Thoracic aorta (tissue), 2 donors: ENCODE data around the gene NFE2L1. TPM values are rescaled to one million over a fixed set of nuclear protein-coding genes. Genes with fewer than 3 reads are reported as not detected.

Experiments
- ATAC-seq: fragments of 150-250 bp; one replicate; pipeline ENCODE4 v1.8.0; 2017; ENCODE audit warnings: low read depth; ENCODE audit not compliant: insufficient number of reproducible peaks, low FRiP score
- DNase-seq: peaks from one replicate; pipeline ENCODE4 v3.0.0-alpha.2; 2020; ENCODE audit warnings: low spot score
- H3K27ac ChIP-seq, 2 donors: fragments of 200-600 bp; sonication (generic); 1 replicate in 1 of 2; 2 replicates in 1 of 2; pipeline ENCODE4 v1.5.1; 2016; ENCODE audit warnings: mild to moderate bottlenecking in 2 of 2, moderate library complexity in 2 of 2
- H3K27me3 ChIP-seq: fragments of 200-600 bp; sonication (generic); replicated peaks from 2 replicates; pipeline ENCODE4 v1.6.0; 2016; ENCODE audit warnings: mild to moderate bottlenecking; ENCODE audit not compliant: insufficient read depth
- H3K36me3 ChIP-seq: fragments of 200-600 bp; sonication (generic); one replicate; pipeline ENCODE4 v1.5.1; 2016
- H3K4me1 ChIP-seq, 2 donors: fragments of 200-600 bp; sonication (generic); 1 replicate in 1 of 2; 2 replicates in 1 of 2; pipeline versions ENCODE4 v1.5.1 to v1.6.0; 2016; ENCODE audit warnings: low read depth in 2 of 2, mild to moderate bottlenecking in 1 of 2; ENCODE audit not compliant: control insufficient read depth in 1 of 2
- H3K4me3 ChIP-seq: fragments of 200-600 bp; sonication (generic); 2 replicates; pipeline ENCODE4 v1.5.1; 2016; ENCODE audit warnings: mild to moderate bottlenecking
- H3K9me3 ChIP-seq: fragments of 200-600 bp; sonication (generic); 2 replicates; pipeline ENCODE4 v1.5.1; 2016
- total RNA-seq, 2 donors: library from RNA; depleted of rRNA; stranded (reverse); fragments of >200 nt; gene quantifications; one replicate each; pipeline versions ENCODE4 v1.1.0 to v1.2.3, GENCODE V29; 2016
- TF ChIP-seq, protein P1 (sequence below): fragments of 200-600 bp; sonication (generic); IDR thresholded peaks from one replicate; pipeline ENCODE4 v1.5.1; 2019; ENCODE audit warnings: antibody characterized with exemption

NFE2L1 gene
- total RNA-seq, 2 donors from 2014 or later, result 131 to 155 TPM

GRCh38 chr17:48011405-48012150, 36.6 kb upstream of the NFE2L1 start:
- DNase-seq (no peak), ATAC-seq (no peak)
- Histone ChIP-seq H3K4me1 (peaks cover 4 to 28% of the 10 kb centered on the region in 2 donors), H3K9me3 (no peaks in the 10 kb centered on the region), H3K27ac (no peak overlapping the region), H3K27me3 (no peaks in the 10 kb centered on the region), H3K36me3 (no peaks in the 10 kb centered on the region), H3K4me3 (peak overlapping the region; percentile 68)
- TF ChIP-seq, protein P1, sequence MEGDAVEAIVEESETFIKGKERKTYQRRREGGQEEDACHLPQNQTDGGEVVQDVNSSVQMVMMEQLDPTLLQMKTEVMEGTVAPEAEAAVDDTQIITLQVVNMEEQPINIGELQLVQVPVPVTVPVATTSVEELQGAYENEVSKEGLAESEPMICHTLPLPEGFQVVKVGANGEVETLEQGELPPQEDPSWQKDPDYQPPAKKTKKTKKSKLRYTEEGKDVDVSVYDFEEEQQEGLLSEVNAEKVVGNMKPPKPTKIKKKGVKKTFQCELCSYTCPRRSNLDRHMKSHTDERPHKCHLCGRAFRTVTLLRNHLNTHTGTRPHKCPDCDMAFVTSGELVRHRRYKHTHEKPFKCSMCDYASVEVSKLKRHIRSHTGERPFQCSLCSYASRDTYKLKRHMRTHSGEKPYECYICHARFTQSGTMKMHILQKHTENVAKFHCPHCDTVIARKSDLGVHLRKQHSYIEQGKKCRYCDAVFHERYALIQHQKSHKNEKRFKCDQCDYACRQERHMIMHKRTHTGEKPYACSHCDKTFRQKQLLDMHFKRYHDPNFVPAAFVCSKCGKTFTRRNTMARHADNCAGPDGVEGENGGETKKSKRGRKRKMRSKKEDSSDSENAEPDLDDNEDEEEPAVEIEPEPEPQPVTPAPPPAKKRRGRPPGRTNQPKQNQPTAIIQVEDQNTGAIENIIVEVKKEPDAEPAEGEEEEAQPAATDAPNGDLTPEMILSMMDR, result no peak

DNA sequence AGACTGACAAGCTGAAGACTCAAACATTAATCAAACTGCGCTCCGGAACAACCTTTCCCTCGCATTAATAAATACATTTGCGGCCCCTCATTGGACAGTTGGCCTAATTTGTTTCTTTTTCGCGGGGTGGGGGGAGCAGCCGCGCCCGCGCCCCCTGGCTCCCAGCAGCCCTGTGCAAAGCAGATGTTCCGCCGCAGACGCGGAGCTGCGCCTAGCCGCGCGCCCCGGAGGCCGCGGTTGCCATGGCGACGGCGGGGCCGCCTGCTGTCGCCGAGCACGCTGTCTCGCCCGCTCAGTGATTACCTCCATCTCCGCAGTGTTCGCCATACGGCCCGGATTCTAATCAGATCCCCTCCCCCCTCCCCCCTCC, 36.0 kb upstream of the NFE2L1 start:
- Histone ChIP-seq H3K4me1 (peaks cover 4 to 28% of the 10 kb centered on the region in 2 donors), H3K4me3 (peak overlapping the region; percentile 68), H3K27me3 (no peaks in the 10 kb centered on the region), H3K36me3 (no peaks in the 10 kb centered on the region), H3K9me3 (no peaks in the 10 kb centered on the region), H3K27ac (no peak overlapping the region)
- no peak for DNase-seq
- TF ChIP-seq, protein P1, result no peak
- ATAC-seq, result no peak

DNA sequence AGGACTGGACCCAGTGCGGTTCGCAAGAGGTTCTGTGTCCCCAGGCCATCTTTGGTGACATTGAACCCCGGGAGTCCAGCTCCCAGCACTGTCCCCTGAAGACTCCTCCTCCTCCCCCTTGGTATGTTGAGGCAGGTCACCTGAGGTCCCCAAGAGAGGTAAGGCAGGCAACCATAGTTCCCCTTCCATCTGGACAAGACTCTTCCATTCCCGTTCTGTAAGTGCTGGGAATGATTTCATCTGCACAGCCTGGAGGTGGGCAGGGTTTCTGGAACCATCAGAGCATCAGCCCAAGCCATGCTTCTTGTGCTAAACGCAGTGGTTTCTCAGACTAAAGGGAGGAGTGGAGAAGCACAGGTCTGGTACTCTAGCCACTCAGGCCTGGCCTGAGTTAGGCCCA, 35.5 kb upstream of the NFE2L1 start:
- Histone ChIP-seq H3K4me1 (peaks cover 4 to 28% of the 10 kb centered on the region in 2 donors), H3K9me3 (no peaks in the 10 kb centered on the region), H3K27ac (no peak overlapping the region), H3K27me3 (no peaks in the 10 kb centered on the region), H3K4me3 (peak overlapping the region; percentile 68), H3K36me3 (no peaks in the 10 kb centered on the region)
- DNase-seq (no peak), ATAC-seq (no peak)
- TF ChIP-seq, protein P1, result no peak

DNA sequence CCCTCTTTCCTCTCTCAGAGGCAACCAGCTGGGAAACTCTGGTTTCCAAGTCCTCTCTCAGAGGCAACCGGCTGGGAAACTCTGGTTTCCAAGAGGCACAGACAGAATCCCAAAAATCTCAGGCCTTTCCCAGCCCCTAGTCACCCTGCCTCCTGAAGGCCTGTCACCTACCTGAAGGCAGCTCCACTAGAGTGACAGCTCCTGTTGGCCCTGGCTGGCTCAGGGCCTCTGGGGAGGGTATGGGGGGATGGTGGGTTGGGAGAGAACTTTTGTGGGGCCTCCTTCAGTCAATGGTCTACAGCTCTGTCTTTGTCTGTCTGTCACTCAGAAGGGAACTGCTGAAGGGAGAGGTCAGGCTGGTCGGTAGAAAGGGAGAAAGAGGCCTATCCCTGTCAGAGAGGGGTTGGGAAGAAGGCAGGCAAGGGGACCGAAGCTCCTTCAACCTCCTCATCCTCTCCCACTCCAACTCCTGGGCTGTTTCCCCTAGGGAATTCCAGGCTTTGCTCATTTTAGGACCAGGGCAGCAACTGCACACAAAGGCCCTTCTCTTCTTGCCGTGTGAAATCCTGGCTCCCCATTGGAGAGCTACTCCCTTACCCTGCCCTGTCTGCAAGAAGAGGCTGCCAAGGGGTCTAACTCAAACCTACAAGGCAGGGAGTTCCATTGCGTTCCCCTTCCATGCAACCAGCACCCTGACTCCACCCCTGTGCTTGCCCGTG, 34.1 kb upstream of the NFE2L1 start:
- no peak for DNase-seq
- H3K27me3 ChIP-seq, result no peaks in the 10 kb centered on the region
- H3K4me1 ChIP-seq, result peaks cover 4 to 28% of the 10 kb centered on the region in 2 donors
- H3K9me3 ChIP-seq, result no peaks in the 10 kb centered on the region
- H3K36me3 ChIP-seq, result no peaks in the 10 kb centered on the region
- TF ChIP-seq, protein P1, result no peak
- ATAC-seq, result no peak
- no peak overlapping the region for H3K4me3 ChIP-seq
- no peak overlapping the region for H3K27ac ChIP-seq

GRCh38 chr17:48014595-48015111, 33.5 kb upstream of the NFE2L1 start:
- ATAC-seq, result no peak

More at GRCh38 chr17:48014595-48015111, 33.5 kb upstream of the NFE2L1 start:
- H3K9me3 ChIP-seq, result no peaks in the 10 kb centered on the region
- H3K27me3 ChIP-seq, result no peaks in the 10 kb centered on the region
- DNase-seq, result no peak
- TF ChIP-seq, protein P1, result no peak
- peaks cover 4 to 28% of the 10 kb centered on the region in 2 donors for H3K4me1 ChIP-seq
- no peak overlapping the region for H3K4me3 ChIP-seq
- H3K36me3 ChIP-seq, result no peaks in the 10 kb centered on the region
- H3K27ac ChIP-seq, result no peak overlapping the region
